GF-D8 (cell line): ENCODE measurements around the gene ELN.
"Not testable (repeated sequence)": the region's sequence is repeated elsewhere in the genome, so short reads cannot be mapped to it uniquely, and the experiment has no call there.

Source experiments
- DNase-seq: peaks from one replicate; lab custom pipeline; 2025; lab: John Stamatoyannopoulos, UW

ELN gene

GRCh38 chr7:74042746-74043522 lies 15.0 kb downstream of the ELN start:
- DNase-seq, result no peak

- no peak for DNase-seq
These were observed 15.6 kb downstream of the ELN start for GRCh38 chr7:74043523-74043951.

- no peak for DNase-seq
These were observed 16.7 kb downstream of the ELN start for GRCh38 chr7:74044366-74045350.

GRCh38 chr7:74046581-74046980 lies 18.6 kb downstream of the ELN start:
- not testable (repeated sequence) for DNase-seq

- no peak for DNase-seq
These were observed 19.9 kb downstream of the ELN start for GRCh38 chr7:74047804-74048380.

- DNase-seq, result no peak
These were observed 21.1 kb downstream of the ELN start for GRCh38 chr7:74048999-74049599.

GRCh38 chr7:74049997-74050798 lies 22.2 kb downstream of the ELN start:
- DNase-seq, result no peak

GRCh38 chr7:74051193-74051592 lies 23.2 kb downstream of the ELN start:
- DNase-seq, result no peak

- DNase-seq, result no peak
These were observed 23.8 kb downstream of the ELN start for GRCh38 chr7:74051629-74052410.

- no peak for DNase-seq
These were observed 24.7 kb downstream of the ELN start for GRCh38 chr7:74052628-74053027.

- no peak for DNase-seq
These were observed 25.7 kb downstream of the ELN start for GRCh38 chr7:74053589-74054186.

GRCh38 chr7:74056096-74056915 lies 28.3 kb downstream of the ELN start:
- no peak for DNase-seq

GRCh38 chr7:74057216-74057925 lies 29.4 kb downstream of the ELN start:
- DNase-seq, result no peak

- DNase-seq, result no peak
These were observed 30.0 kb downstream of the ELN start for GRCh38 chr7:74057987-74058386.

- no peak for DNase-seq
These were observed 30.5 kb downstream of the ELN start for GRCh38 chr7:74058486-74058885.

- DNase-seq, result no peak
These were observed 31.1 kb downstream of the ELN start for GRCh38 chr7:74059037-74059436.

- no peak for DNase-seq
These were observed 32.0 kb downstream of the ELN start for GRCh38 chr7:74059681-74060588.
